Neural cell (in vitro differentiated cells): ENCODE measurements around the gene CASP9.

Experiments
- EP300 ChIP-seq: fragments of 450-650 bp; conservative IDR thresholded peaks from 2 replicates; pipeline ENCODE4 v1.6.1; 2014; ENCODE audit warnings: antibody characterized with exemption, mild to moderate bottlenecking, moderate library complexity; ENCODE audit not compliant: poor library complexity, severe bottlenecking
- EZH2 ChIP-seq: fragments of 200-600, 300-800 bp; shearing (Covaris generic), sonication (generic); IDR thresholded peaks from 2 replicates; pipeline ENCODE4 v1.6.1; 2014; ENCODE audit warnings: antibody characterized with exemption, low read length, borderline replicate concordance, mild to moderate bottlenecking; ENCODE audit not compliant: insufficient read depth, poor library complexity, severe bottlenecking
- MXI1 ChIP-seq: fragments of 450-650 bp; conservative IDR thresholded peaks from 2 replicates; pipeline ENCODE4 v1.6.1; 2014; ENCODE audit warnings: antibody characterized with exemption, mild to moderate bottlenecking; ENCODE audit not compliant: poor library complexity, severe bottlenecking
- POLR2AphosphoS5 ChIP-seq: IDR thresholded peaks from 2 replicates; pipeline ENCODE4 v1.6.1; 2012
- RAD21 ChIP-seq: fragments of 450-650 bp; conservative IDR thresholded peaks from 2 replicates; pipeline ENCODE4 v1.6.1; 2014; ENCODE audit warnings: antibody characterized with exemption, mild to moderate bottlenecking, moderate library complexity
- TF ChIP-seq, protein P1 (sequence below): fragments of 450-650 bp; IDR thresholded peaks from 2 replicates; pipeline ENCODE4 v1.5.1; 2014; ENCODE audit warnings: antibody characterized with exemption, mild to moderate bottlenecking, moderate library complexity; ENCODE audit not compliant: poor library complexity, severe bottlenecking
- TF ChIP-seq, protein P2 (sequence below): IDR thresholded peaks from 2 replicates; pipeline ENCODE4 v1.6.1; 2012; ENCODE audit warnings: borderline replicate concordance

DNA sequence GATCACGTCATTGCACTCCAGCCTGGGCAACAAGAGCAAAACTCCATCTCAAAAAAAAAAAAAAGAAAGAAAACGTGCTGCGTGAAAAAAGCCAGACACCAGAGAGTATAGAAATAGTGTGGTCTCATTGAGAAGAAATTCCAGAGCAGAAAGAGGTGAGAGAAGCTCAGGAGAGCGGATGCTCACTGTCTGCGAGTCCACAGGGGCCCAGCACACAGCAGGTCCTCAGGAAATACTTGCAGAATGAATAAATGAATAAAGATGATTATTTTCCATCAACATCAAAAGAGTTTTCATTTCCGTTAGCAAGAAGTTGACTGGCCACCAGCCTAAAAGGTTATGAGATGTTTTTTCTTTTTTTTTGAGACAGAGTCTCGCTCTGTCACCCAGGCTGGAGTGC, 14.4 kb downstream of the CASP9 start:
- TF ChIP-seq, protein P1, sequence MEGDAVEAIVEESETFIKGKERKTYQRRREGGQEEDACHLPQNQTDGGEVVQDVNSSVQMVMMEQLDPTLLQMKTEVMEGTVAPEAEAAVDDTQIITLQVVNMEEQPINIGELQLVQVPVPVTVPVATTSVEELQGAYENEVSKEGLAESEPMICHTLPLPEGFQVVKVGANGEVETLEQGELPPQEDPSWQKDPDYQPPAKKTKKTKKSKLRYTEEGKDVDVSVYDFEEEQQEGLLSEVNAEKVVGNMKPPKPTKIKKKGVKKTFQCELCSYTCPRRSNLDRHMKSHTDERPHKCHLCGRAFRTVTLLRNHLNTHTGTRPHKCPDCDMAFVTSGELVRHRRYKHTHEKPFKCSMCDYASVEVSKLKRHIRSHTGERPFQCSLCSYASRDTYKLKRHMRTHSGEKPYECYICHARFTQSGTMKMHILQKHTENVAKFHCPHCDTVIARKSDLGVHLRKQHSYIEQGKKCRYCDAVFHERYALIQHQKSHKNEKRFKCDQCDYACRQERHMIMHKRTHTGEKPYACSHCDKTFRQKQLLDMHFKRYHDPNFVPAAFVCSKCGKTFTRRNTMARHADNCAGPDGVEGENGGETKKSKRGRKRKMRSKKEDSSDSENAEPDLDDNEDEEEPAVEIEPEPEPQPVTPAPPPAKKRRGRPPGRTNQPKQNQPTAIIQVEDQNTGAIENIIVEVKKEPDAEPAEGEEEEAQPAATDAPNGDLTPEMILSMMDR, result no peak
- TF ChIP-seq POLR2AphosphoS5, result no peak
- TF ChIP-seq MXI1, result no peak
- TF ChIP-seq RAD21, result no peak
- TF ChIP-seq EZH2, result no peak
- TF ChIP-seq, protein P2, sequence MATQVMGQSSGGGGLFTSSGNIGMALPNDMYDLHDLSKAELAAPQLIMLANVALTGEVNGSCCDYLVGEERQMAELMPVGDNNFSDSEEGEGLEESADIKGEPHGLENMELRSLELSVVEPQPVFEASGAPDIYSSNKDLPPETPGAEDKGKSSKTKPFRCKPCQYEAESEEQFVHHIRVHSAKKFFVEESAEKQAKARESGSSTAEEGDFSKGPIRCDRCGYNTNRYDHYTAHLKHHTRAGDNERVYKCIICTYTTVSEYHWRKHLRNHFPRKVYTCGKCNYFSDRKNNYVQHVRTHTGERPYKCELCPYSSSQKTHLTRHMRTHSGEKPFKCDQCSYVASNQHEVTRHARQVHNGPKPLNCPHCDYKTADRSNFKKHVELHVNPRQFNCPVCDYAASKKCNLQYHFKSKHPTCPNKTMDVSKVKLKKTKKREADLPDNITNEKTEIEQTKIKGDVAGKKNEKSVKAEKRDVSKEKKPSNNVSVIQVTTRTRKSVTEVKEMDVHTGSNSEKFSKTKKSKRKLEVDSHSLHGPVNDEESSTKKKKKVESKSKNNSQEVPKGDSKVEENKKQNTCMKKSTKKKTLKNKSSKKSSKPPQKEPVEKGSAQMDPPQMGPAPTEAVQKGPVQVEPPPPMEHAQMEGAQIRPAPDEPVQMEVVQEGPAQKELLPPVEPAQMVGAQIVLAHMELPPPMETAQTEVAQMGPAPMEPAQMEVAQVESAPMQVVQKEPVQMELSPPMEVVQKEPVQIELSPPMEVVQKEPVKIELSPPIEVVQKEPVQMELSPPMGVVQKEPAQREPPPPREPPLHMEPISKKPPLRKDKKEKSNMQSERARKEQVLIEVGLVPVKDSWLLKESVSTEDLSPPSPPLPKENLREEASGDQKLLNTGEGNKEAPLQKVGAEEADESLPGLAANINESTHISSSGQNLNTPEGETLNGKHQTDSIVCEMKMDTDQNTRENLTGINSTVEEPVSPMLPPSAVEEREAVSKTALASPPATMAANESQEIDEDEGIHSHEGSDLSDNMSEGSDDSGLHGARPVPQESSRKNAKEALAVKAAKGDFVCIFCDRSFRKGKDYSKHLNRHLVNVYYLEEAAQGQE, result no peak
- TF ChIP-seq EP300, result no peak
